Gastroesophageal sphincter (tissue), 3 donors: ENCODE measurements around the gene ASIC1.
A peak's percentile ranks its signal among the peaks of the same experiment; 100 is the strongest.

ENCODE experiments used
- CTCF ChIP-seq, 4 experiments: fragments of 200-600 bp in 2 of 4; fragments of 450-650 bp in 2 of 4; sonication (generic) in 1 of 4; IDR thresholded peaks; one replicate each; pipeline ENCODE4 v1.5.1; 2017 to 2019; ENCODE audit warnings: antibody characterized with exemption in 4 of 4, mild to moderate bottlenecking in 2 of 4, moderate library complexity in 2 of 4
- POLR2AphosphoS5 ChIP-seq: sonication (generic); formaldehyde crosslinking; IDR thresholded peaks from one replicate; pipeline ENCODE4 v1.6.1; 2017; ENCODE audit warnings: antibody characterized with exemption

GRCh38 chr12:50111693-50112455, 54.5 kb downstream of the ASIC1 start, which contains the start of gene COX14:
- TF ChIP-seq POLR2AphosphoS5 (peak; percentile 100), CTCF (IDR thresholded peaks at IDR 0.05) (peak in 3 of 4 experiments; percentile 87 to 94 (median 91))
